ENCODE results near the gene ALDH3A1. TPM values are rescaled to one million over a fixed set of nuclear protein-coding genes. Genes with fewer than 3 reads are reported as not detected.

The ALDH3A1 gene
- total RNA-seq, 1 experiment from 2014 or later: 0.35 TPM

DNA sequence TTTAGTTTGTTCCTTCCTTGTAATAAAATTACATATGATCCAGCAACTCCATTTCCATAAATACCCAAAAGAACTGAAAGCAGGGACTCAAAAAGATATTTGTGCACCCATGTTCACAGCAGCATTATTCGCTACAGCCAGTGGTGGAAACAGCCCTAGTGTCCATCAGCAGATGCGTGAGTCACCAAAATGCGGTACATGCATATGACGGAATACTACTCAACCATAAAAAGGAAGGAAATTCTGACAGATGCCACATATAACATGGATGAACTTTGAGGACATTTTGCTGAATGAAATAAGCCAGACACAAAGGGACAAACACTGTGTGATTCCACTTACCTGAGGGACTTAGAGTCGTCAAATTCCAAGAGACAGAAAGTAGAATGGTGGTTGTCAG is 22.6 kb downstream of the ALDH3A1 start:
- no peak overlapping the region for H3K27ac Mint-ChIP-seq
- no peak overlapping the region for H3K4me3 Mint-ChIP-seq
- TF ChIP-seq SMAD4 (CRISPR knock-in tag; IDR thresholded peaks at IDR 0.05) (no peak), ZNF121 (CRISPR knock-in tag; IDR thresholded peaks at IDR 0.05) (no peak), EMX1 (CRISPR knock-in tag; IDR thresholded peaks at IDR 0.05) (no peak), ZNF317 (CRISPR knock-in tag; IDR thresholded peaks at IDR 0.05; ENCODE audit: borderline replicate concordance, low read depth) (no peak), MYBL2 (CRISPR knock-in tag; IDR thresholded peaks at IDR 0.05) (no peak), SP1 (CRISPR knock-in tag; conservative IDR thresholded peaks at IDR 0.05) (no peak), KAT7 (CRISPR knock-in tag; IDR thresholded peaks at IDR 0.05; ENCODE audit: borderline replicate concordance) (no peak), ZNF263 (CRISPR knock-in tag; IDR thresholded peaks at IDR 0.05; ENCODE audit: low read depth) (no peak), MXD4 (CRISPR knock-in tag; IDR thresholded peaks at IDR 0.05; ENCODE audit: borderline replicate concordance) (no peak), FOXK1 (CRISPR knock-in tag; IDR thresholded peaks at IDR 0.05) (no peak), NR3C1 (CRISPR knock-in tag; conservative IDR thresholded peaks at IDR 0.05; ENCODE audit: low read depth) (no peak)
- TF ChIP-seq, protein P1, sequence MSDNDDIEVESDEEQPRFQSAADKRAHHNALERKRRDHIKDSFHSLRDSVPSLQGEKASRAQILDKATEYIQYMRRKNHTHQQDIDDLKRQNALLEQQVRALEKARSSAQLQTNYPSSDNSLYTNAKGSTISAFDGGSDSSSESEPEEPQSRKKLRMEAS (CRISPR knock-in tag; IDR thresholded peaks at IDR 0.05): no peak
- TF ChIP-seq, protein P2, sequence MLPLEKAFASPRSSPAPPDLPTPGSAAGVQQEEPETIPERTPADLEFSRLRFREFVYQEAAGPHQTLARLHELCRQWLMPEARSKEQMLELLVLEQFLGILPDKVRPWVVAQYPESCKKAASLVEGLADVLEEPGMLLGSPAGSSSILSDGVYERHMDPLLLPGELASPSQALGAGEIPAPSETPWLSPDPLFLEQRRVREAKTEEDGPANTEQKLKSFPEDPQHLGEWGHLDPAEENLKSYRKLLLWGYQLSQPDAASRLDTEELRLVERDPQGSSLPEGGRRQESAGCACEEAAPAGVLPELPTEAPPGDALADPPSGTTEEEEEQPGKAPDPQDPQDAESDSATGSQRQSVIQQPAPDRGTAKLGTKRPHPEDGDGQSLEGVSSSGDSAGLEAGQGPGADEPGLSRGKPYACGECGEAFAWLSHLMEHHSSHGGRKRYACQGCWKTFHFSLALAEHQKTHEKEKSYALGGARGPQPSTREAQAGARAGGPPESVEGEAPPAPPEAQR (CRISPR knock-in tag; IDR thresholded peaks at IDR 0.05): no peak
- TF ChIP-seq, protein P3, sequence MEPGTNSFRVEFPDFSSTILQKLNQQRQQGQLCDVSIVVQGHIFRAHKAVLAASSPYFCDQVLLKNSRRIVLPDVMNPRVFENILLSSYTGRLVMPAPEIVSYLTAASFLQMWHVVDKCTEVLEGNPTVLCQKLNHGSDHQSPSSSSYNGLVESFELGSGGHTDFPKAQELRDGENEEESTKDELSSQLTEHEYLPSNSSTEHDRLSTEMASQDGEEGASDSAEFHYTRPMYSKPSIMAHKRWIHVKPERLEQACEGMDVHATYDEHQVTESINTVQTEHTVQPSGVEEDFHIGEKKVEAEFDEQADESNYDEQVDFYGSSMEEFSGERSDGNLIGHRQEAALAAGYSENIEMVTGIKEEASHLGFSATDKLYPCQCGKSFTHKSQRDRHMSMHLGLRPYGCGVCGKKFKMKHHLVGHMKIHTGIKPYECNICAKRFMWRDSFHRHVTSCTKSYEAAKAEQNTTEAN (CRISPR knock-in tag; IDR thresholded peaks at IDR 0.05): no peak
- DNase-seq (ENCODE audit: low spot score): no peak
- H3K36me3 Mint-ChIP-seq: no peaks in the 10 kb centered on the region; the same call in 1 of the 2 replicates
- POLR2A ChIA-PET: no interaction called here
- H3K27me3 Mint-ChIP-seq (ENCODE audit: low read depth): no peaks in the 10 kb centered on the region; the same call in 1 of the 2 replicates
- CTCF ChIA-PET: no interaction called here
- peaks cover 12% of the 10 kb centered on the region for H3K9me3 Mint-ChIP-seq
- no peaks in the 10 kb centered on the region for H3K4me1 Mint-ChIP-seq
- ATAC-seq: no peak

DNA sequence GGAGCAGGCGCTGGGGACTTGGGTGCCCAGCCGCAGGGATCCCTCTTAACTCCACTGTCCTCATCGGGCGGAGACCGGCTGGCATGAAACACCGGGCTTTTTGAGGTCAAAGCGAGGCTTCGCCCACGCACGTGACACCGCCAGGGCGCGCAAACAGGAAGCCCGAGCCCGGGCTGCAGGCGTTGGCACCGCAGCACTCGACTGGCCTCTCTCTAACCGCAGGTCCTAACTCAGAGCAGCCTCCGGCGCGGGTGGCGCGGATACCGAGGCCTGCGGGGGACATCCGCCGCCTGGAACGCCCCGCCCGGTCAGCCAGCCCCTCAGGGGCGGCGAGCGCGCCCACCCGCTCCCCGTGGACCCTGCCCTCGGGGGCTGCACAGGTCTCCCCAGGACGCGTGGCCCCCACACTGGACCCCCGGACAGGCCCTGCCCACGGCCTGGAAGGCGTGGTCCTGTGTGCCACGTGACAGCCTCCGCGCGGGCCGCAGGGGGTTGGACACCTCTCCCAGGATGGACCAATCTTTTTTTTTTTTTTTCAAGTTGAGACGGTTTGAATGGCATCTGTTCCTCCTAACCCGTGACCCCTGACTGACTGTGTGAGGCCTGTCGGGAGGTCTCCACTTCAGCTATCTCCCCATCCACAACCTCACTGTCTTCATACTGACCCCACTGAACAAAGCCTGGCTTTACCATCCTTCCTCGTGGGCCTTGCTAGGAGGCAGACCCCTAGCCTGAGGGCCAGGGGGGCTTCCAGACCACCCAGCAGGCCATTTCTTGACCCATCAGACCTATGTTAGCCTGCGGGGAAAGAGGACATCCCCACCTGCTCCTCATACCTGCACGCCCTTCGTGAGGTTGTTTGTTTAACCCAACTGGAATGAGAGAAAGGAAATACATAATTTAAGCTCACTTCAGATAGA is 23.3 kb downstream of the ALDH3A1 start:
- Mint-ChIP-seq H3K9me3 (peaks cover 12% of the 10 kb centered on the region), H3K4me1 (no peaks in the 10 kb centered on the region), H3K36me3 (no peaks in the 10 kb centered on the region; the same call in 1 of the 2 replicates), H3K27me3 (ENCODE audit: low read depth) (no peaks in the 10 kb centered on the region; the same call in 1 of the 2 replicates), H3K27ac (no peak overlapping the region), H3K4me3 (no peak overlapping the region)
- TF ChIP-seq, protein P4, sequence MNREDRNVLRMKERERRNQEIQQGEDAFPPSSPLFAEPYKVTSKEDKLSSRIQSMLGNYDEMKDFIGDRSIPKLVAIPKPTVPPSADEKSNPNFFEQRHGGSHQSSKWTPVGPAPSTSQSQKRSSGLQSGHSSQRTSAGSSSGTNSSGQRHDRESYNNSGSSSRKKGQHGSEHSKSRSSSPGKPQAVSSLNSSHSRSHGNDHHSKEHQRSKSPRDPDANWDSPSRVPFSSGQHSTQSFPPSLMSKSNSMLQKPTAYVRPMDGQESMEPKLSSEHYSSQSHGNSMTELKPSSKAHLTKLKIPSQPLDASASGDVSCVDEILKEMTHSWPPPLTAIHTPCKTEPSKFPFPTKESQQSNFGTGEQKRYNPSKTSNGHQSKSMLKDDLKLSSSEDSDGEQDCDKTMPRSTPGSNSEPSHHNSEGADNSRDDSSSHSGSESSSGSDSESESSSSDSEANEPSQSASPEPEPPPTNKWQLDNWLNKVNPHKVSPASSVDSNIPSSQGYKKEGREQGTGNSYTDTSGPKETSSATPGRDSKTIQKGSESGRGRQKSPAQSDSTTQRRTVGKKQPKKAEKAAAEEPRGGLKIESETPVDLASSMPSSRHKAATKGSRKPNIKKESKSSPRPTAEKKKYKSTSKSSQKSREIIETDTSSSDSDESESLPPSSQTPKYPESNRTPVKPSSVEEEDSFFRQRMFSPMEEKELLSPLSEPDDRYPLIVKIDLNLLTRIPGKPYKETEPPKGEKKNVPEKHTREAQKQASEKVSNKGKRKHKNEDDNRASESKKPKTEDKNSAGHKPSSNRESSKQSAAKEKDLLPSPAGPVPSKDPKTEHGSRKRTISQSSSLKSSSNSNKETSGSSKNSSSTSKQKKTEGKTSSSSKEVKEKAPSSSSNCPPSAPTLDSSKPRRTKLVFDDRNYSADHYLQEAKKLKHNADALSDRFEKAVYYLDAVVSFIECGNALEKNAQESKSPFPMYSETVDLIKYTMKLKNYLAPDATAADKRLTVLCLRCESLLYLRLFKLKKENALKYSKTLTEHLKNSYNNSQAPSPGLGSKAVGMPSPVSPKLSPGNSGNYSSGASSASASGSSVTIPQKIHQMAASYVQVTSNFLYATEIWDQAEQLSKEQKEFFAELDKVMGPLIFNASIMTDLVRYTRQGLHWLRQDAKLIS (CRISPR knock-in tag; IDR thresholded peaks at IDR 0.05; ENCODE audit: borderline replicate concordance): no peak
- ATAC-seq (no peak), DNase-seq (ENCODE audit: low spot score) (no peak)
- CTCF ChIA-PET: no interaction called here
- POLR2A ChIA-PET: no interaction called here
